Heart right ventricle (tissue), 16 donors: ENCODE results near the gene ATXN1. TPM values are rescaled to one million over a fixed set of nuclear protein-coding genes. Genes with fewer than 3 reads are reported as not detected.
A peak's percentile ranks its signal among the peaks of the same experiment; 100 is the strongest.

Experiments
- ATAC-seq, 8 donors: fragments of 200-7000 bp; cut with Tn5 transposase; one replicate each; pipeline ENCODE4 v1.9.1; 2020; ENCODE audit warnings: mild to moderate bottlenecking in 8 of 8, moderate library complexity in 8 of 8, moderate number of reproducible peaks in 1 of 8
- DNase-seq, 2 donors: peaks; one replicate each; pipeline ENCODE4 v3.0.0-alpha.2; 2020
- H3K27ac ChIP-seq, 10 donors: fragments of 200-600 bp; sonication (generic) in 2 of 10; one replicate each; pipeline versions ENCODE4 v1.5.0 to v1.8.0; 2020 to 2022; ENCODE audit warnings: mild to moderate bottlenecking in 3 of 10
- H3K27me3 ChIP-seq, 7 donors: fragments of 200-600 bp; one replicate each; pipeline ENCODE4 v1.8.0; 2021 to 2022; ENCODE audit warnings: mild to moderate bottlenecking in 2 of 7
- H3K36me3 ChIP-seq, 9 donors: fragments of 200-600 bp; sonication (generic) in 1 of 9; one replicate each; pipeline versions ENCODE4 v1.5.0 to v1.8.0; 2020 to 2022; ENCODE audit warnings: mild to moderate bottlenecking in 2 of 9
- H3K4me1 ChIP-seq, 9 donors: fragments of 200-600 bp; sonication (generic) in 1 of 9; one replicate each; pipeline versions ENCODE4 v1.5.0 to v1.8.0; 2020 to 2022; ENCODE audit warnings: mild to moderate bottlenecking in 4 of 9
- H3K4me3 ChIP-seq, 10 donors: fragments of 200-600 bp; sonication (generic) in 2 of 10; one replicate each; pipeline versions ENCODE4 v1.5.0 to v1.8.0; 2020 to 2022; ENCODE audit warnings: mild to moderate bottlenecking in 7 of 10, moderate library complexity in 2 of 10
- H3K9me3 ChIP-seq, 11 donors: fragments of 200-600 bp in 10 of 11; sonication (generic) in 2 of 11; one replicate each; pipeline versions ENCODE4 v1.5.0 to v1.8.0; 2013 to 2022; ENCODE audit warnings: mild to moderate bottlenecking in 2 of 11, control low read depth in 1 of 11, moderate library complexity in 1 of 11
- CTCF ChIP-seq, 9 donors: fragments of 200-600 bp; sonication (generic) in 2 of 9; IDR thresholded peaks; one replicate each; pipeline versions ENCODE4 v1.5.0 to v1.8.0; 2021 to 2022; ENCODE audit warnings: antibody characterized with exemption in 9 of 9, mild to moderate bottlenecking in 5 of 9, moderate library complexity in 1 of 9
- WGBS, 2 donors: extraction: QIAGEN DNeasy Blood & Tissue Kit; methylation state at CpG; one replicate each; pipeline ENCODE4 v1.1.7; 2013; ENCODE audit warnings: inconsistent platforms in 1 of 2; 5-methylcytosine and 5-hydroxymethylcytosine counted together
- intact Hi-C, 10 donors: fragments of 100-400 bp; cut with DNase I; formaldehyde crosslinking; loops; one replicate each; pipeline versions ENCODE4 v1.11.1 to v1.14.2; 2022
- polyA plus RNA-seq, 2 donors: library from polyadenylated mRNA; stranded (reverse); fragments of 200-250 nt; gene quantifications; one replicate each; pipeline ENCODE4 v1.2.3, GENCODE V29; 2013
- total RNA-seq, 10 donors: library from RNA; stranded (reverse); fragmentation: NEBNext Ultra II Directional in 3 of 10; extraction: Animal tissue kit (Norgen Biotek cat#: 25700) in 3 of 10; gene quantifications; one replicate each; pipeline versions ENCODE4 v1.2.1 to v1.2.4, GENCODE V29; 2021 to 2023
- donor health status: Arrhythmogenic right ventricular cardiomyopathy.
- donor health status: ischemic (EF 13 %, LVEDD 7.1; RV severe dilation, severe dysfunction).
- donor health status: healthy with polysubstance abuse.
- donor health status: DM: no; HTN: yes; CAD: no.
- donor health status: DM: no; HTN: no; CAD: no.
- donor health status: ischemic (EF 25% LVEDD 6.9; RV normal size, moderate dysfunction).
- donor health status: ischemic (EF 25% LVEDD 5.7; RV mildly dilated, moderate dysfunction).
- donor health status: healthy.
- donor health status: DM: yes; HTN: yes; CAD: no.
- donor health status: Ischemic cardiomyopathy.
- donor health status: ischemic (EF 35%, LVEDD 5.7; RV mildly dilated, moderate dysfunction).
- donor health status: nonischemic (EF 11% LVEDD 7.7; RV severe dilation, severe dysfunction).
- donor health status: DM: yes; HTN: yes; CAD: no.
- donor health status: PGD.
- donor health status: ischemic (EF 29% LVEDD 5.4; RV normal size, mild dysfunction).
- donor health status: nonischemic (EF 23%, LVEDD 6.1; RV moderate dilation, normal function).

The ATXN1 gene
- total and polyA plus RNA-seq, 12 donors = 4.1 to 46.5 (median 40.3) TPM

GRCh38 chr6:16533721-16534136, 227.5 kb downstream of the ATXN1 start:
- TF ChIP-seq CTCF (IDR thresholded peaks at IDR 0.05) = no peak
- ATAC-seq = no peak

DNA sequence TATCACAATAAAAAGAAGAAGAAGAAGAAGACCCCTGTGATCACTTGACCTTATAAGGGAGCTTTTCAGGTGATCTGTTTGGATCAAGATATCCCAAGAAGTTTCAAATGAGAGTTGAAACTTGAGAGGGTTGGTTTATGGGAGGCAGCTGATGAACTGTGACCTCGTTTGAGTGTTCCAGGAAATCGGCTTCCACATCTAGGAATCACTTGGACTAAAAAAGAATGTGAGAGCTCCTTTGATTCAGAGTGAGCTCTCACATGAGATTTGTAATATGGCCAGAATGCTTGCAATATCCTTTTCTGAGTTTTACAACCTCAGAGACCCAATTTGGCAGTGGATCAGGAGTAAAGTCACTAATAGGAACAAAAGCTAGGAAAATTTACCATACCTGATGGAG, 228.1 kb downstream of the ATXN1 start:
- Histone ChIP-seq H3K4me1 (peaks cover 0 to 8% (median 5%) of the 10 kb centered on the region in 9 donors), H3K36me3 (peaks cover 0 to 4% (median 0%) of the 10 kb centered on the region in 9 donors), H3K27me3 (no peaks in the 10 kb centered on the region), H3K27ac (no peak overlapping the region), H3K4me3 (no peak overlapping the region), H3K9me3 (no peaks in the 10 kb centered on the region)
- 50 to 51% methylated on average over 2 of the region's 2 CpGs for WGBS, 2 donors
- intact Hi-C loops = no loop called here
- ATAC-seq = no peak
- no peak for TF ChIP-seq CTCF (IDR thresholded peaks at IDR 0.05)
- DNase-seq = no peak

More at GRCh38 chr6:16533721-16534136, 227.5 kb downstream of the ATXN1 start:
- H3K27me3 ChIP-seq = no peaks in the 10 kb centered on the region
- intact Hi-C loops = no loop called here
- DNase-seq = no peak
- H3K9me3 ChIP-seq = no peaks in the 10 kb centered on the region
- 90 to 91% methylated on average over 6 of the region's 6 CpGs for WGBS, 2 donors
- peaks cover 0 to 1% (median 0%) of the 10 kb centered on the region in 9 donors for H3K36me3 ChIP-seq
- H3K4me1 ChIP-seq = peaks cover 0 to 8% (median 5%) of the 10 kb centered on the region in 9 donors
- no peak overlapping the region for H3K4me3 ChIP-seq
- H3K27ac ChIP-seq = no peak overlapping the region

DNA sequence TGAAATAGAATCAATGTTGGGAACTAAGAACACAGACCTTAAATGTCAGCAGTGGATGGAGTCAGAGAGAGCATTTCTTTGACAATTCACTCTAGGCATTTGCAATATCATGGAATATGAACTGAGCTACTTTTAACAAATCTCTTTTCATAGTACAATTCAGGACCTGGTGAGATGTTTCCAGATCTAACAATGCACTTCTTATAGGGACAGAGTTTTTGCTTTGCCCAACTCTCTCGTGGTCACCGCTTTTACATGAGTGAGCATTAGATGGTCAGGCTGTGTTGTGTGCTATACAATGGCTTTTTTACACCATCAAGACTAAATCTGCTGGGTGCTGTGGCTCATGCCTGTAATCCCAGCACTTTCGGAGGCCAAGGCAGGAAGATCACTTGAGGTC, 233.6 kb downstream of the ATXN1 start:
- ATAC-seq (no peak), DNase-seq (no peak)
- Histone ChIP-seq H3K27me3 (no peaks in the 10 kb centered on the region), H3K4me1 (peaks cover 0 to 13% (median 11%) of the 10 kb centered on the region in 9 donors), H3K36me3 (peaks cover 0 to 4% (median 0%) of the 10 kb centered on the region in 9 donors), H3K27ac (no peak overlapping the region), H3K4me3 (no peak overlapping the region), H3K9me3 (no peaks in the 10 kb centered on the region)
- no peak for TF ChIP-seq CTCF (IDR thresholded peaks at IDR 0.05)
- intact Hi-C loops = no loop called here
- 92 to 97% methylated on average over 3 of the region's 3 CpGs for WGBS, 2 donors

GRCh38 chr6:16524380-16524707, 236.9 kb downstream of the ATXN1 start:
- no peaks in the 10 kb centered on the region for H3K27me3 ChIP-seq
- no peak overlapping the region for H3K4me3 ChIP-seq
- no peaks in the 10 kb centered on the region for H3K9me3 ChIP-seq
- WGBS, 2 donors = 91 to 96% methylated on average over 8 of the region's 8 CpGs
- peaks cover 0 to 30% (median 0%) of the 10 kb centered on the region in 9 donors for H3K36me3 ChIP-seq
- ATAC-seq (no peak), DNase-seq (no peak)
- peak overlapping the region in 2 of 10 donors; percentile 21 to 32 for H3K27ac ChIP-seq
- peaks cover 0 to 22% (median 17%) of the 10 kb centered on the region in 9 donors for H3K4me1 ChIP-seq
- TF ChIP-seq CTCF (IDR thresholded peaks at IDR 0.05) = no peak
- intact Hi-C loops = no loop called here
